ENCODE measurements around the gene PPP1R14D.

PPP1R14D gene

DNA sequence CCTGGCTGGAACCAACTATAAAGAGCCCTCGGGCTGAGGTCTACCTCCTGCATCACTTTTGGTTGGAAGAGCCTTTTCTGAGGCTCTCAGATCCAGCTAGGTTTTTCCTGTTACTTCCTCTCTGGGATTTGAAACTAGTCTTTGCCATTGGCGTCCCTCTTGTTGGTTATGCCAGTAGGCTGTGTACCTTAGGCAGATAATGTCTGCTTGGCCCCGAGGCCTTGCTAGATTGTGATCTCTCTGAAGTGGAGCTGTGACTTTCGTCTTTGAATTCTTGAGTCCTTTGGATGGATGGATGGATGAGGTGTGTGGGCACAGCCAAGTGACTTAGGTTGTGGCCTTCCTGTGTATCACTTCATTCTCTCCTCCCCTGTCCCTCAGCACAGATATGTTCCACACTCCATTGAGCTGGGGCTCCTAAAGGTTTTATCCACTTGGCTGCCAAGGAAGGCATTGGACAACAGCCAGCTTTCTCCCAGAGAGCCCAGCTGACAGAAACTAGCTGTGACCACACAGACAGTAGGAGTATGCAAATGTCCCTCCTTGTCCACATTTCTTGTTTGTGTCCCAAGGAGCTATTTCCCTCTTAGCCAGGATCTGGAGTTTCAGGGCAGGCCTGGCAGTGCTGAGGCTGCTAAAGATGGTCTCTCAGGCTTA lies 13.3 kb downstream of the PPP1R14D start:
- no peak for DNase-seq

DNA sequence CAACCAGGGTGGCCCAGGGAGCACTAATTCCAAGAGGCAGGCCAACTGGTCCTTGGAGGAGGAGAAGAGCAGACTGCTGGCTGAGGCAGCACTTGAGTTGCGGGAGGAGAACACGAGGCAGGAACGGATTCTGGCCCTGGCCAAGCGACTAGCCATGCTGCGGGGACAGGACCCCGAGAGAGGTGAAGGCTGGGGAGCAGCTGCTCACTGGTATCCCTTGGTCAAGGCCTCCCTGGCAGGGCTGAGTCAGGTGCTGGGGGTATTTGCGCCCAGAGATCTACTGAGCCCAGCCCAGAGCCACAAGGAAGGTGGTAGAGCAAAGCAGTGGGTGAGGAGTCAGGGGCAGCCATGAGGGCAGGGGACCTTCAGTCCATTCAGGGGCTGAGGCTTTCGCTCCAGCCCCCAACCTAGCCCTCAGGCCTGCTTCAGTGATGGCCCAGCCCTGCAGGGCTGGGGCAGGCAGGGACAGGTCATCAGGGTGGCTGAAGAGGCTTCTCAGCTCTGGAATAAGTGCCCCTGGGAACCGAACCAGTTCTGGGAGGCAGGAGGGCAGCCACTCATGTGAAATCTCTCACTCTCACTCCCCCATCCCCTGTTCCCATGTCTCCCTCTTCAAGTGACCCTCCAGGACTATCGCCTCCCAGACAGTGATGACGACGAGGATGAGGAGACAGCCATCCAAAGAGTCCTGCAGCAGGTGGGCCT lies 15.6 kb downstream of the PPP1R14D start:
- DNase-seq: no peak

DNA sequence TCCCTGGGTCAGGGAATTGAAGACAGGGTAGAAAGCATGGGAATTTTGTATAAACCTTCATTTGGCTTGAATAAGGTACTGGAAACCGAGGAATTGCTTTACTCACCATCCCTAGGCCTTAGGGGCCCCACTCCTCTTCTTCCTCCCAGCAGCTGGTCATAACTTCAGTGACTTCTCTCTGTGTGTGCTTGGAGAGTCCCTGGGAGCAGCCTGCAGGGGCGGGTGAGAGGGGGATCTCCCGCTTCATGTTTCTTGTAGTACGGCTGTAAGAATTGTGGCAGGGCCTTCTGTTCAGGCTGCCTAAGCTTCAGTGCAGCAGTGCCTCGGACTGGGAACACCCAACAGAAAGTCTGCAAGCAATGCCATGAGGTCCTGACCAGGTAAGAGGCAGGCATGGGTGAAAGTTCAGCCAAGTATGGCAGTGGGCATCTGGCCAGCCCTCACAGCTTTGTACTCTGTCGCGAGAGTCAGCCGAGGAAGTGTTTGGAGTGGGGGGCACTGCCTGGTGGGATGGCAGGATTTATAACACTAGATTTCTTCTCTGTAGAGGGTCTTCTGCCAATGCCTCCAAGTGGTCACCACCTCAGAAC lies 19.6 kb downstream of the PPP1R14D start:
- no peak for DNase-seq

DNA sequence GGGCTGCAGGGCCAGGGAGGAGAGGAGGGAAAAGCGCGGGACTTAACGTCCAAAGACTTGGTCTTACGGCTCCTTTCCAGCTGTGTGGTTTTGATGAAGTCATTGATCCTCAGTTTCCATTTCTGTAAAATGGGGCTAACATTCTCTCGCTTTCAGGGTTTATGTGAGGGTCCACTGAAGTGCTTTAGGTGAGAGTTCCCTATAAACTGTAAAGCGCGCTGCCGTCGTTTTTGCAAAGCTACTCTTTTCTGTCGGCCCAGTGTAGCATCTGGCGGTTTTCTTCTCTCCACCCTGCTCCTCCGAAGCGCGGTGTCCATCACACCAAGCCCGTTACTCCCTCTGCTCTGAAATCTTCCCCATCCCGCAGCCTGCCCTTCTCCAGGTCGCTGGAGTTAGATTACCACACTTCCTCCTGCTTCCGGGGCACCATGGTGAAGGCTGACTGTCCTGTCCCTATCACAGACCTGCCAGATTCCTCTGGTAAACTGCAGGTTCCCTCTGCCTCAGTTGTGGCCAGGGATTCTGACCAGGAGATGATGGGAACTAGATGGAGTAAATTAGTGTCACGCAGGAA lies 20.5 kb downstream of the PPP1R14D start:
- DNase-seq: no peak

DNA sequence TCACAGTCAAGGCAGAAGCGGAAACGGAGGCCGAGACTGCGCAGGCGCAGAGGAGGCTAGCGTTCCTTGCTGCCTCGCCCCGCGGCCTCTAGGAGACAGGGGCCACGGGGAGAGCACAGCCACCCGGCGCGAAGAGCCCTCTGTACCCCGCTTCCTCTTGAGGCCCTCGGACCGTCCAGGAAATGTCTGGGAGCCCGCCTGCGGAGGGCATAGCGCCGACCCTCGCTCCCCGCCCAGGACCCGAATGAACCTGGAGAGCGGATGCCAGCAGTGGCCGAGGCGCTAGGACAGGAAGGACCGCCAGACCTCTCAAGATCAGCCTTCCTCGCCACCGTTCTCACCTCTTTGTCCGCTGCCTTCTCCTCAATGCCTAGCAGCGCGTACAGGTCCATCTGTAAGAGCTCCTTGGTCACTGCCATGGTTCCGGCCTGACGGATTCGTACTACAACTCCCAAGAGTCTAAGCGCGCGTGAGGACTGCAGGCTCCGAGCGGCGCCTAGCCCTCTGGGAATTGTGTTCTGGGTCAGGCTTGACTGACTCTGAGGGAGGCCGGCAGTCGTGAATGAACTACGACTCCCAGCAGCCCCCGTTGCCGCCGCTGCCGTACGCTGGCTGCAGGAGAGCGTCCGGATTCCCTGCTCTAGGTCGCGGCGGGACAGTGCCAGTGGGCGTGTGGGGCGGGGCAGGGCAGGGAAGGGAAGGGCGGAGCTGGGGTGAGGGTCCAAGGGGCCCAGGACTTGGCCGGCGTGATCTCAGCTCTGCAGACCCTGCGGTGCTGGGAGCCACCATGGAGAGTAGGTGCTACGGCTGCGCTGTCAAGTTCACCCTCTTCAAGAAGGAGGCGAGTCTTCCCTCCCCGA lies 21.2 kb downstream of the PPP1R14D start, which contains the start of the genes DNAJC17 and ZFYVE19:
Gene DNAJC17 (minus strand): TSS at position 446 of the 860 bp plus-strand sequence. CDS start 27 bp downstream, at position 419.
Gene ZFYVE19 (plus strand): TSS at position 62 of the 860 bp plus-strand sequence. CDS start 501 bp downstream, at position 563.
- peak; percentile 98 for DNase-seq

DNA sequence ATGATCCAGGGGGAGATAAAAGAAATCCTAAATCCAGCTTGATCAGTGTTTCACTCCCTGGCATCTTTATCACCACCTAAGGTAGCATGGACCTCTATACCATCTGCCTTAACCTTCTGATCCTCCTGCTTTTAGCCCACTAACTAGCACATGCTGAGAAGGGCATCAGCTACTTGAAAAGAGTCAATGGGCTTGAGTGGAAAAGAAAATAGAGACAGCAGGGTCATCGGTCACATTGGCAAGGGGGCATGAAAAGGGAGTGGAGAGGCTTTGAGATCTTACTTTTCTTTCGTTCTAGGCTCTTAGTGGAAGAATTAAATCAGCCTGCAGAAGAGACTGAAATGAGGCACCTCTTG lies 21.9 kb downstream of the PPP1R14D start:
- DNase-seq: no peak

DNA sequence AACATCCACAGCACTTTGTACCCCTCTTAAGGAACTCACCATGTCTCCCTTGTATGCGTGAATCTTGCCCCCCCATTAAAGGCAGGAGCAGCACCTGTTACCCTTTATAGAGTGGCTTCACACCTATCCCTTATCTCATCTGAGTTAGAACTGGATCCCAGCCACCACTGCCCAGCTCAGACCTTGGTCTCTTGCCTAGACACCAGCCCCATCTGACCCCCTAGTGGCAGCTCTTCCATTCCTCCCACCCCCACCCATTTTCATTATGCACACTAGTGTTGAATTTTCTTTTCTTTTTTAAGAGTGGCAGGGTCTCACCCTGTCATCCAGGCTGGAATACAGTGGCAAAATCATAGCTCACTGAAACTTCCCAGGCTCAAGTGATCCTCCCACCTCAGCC lies 24.8 kb downstream of the PPP1R14D start:
- DNase-seq: no peak

DNA sequence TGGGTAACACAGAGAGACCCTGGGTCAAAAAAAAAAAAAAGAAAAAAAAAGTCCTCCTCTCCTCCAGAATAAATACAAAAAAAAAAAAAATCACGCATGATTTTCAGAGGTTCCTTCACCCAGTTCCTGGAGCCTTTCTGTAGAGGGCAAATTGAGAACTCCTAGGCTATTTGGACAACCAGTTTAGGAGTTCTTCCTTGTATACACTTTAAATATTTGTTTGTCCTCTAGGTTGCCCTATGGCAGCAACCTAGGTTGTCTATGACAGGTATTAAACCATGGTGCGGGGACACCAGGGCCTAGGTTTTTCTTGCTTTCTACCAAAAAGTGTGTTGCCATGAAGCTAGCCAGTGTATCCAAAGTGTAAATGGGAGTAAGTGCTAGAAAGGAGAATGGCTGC lies 25.4 kb downstream of the PPP1R14D start:
- no peak for DNase-seq

DNA sequence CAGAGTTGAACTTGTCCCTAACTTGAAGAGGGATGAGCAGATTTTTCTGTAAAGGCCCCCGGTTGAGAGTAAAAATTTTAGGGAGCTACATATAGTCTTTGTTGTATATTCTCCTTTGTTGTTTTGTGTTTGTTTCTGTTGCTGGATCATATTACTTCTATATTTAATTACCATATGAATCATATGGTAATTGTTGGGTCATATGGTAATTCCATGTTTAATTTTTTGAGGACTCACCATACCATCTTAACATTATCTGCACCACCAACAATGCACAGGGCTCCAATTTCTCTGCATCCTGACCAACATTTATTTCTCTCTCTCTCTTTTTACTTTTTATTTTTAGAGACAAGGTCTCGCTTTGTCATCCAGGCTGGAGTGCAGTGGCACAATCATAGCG lies 29.0 kb downstream of the PPP1R14D start:
- no peak for DNase-seq

DNA sequence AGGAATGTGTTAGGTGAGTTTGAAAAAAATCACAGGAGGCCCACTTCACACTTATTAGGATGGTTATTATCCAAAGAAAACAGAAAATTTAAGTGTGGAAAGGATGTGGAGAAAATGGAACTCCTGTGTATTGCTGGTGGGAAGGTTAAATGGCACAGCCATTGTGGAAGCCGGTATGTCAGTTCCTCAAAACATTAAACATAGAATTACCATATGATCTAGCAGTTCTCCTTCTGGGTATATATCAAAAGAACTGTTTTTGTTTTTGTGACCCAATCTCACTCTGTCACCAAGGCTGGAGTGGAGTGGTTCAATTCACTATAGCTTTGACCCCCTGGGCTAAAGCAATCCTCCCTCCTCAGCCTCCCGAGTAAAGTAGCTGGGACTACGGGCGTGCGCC lies 32.0 kb downstream of the PPP1R14D start:
- no peak for DNase-seq

DNA sequence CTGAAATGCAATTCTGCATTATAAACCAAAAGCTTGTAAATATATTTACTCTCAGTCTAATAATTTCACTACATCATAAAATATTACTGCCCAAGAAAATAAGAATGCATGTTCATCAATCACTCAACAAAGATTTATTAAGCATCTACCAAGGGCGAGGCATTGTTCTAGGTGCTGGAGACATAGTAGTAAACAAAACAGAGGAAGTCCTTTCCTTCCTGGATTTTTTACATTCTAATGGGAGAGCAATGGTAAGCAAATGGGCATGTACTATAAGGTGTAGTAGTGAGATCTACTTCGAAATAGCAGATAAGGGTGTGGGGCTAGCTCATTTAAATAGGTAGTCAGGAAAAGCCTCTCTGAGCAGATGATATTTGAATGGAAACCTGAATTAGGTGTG lies 32.5 kb downstream of the PPP1R14D start:
- no peak for DNase-seq

DNA sequence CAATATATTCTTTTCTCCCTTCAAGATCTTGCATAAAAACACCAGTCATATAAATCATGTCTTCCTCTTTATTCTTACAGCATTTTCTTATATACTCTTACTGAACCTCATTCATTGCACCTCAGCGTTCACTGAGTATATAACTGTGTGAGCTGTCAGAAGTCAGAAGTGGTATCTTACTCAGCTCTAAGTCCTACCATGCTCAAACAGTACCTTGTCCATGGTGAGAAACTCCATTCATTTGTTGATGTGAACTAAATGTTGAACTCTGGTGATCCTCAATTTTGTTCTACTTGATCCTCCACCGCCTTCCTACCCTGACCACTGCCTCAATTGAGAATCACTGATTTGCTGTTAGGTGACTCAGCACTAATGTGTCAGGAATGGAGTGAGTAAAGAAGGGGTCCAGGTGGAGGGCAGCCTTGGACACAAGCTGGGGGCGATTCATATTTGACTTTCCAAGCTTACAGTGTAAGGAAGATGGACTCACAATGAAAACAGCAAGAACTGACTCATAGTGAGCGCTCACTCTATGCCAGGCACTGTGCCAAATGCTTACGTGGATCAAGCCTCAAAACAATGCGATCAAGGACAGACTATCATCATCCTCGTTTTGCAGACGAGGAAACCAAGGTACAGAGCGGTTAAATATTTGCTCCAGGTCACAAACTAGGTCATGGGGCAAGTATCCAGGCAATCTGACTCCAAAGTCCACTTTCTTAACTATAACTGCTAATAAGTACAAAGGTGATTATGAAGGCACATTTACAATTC lies 35.1 kb downstream of the PPP1R14D start:
- DNase-seq: no peak

DNA sequence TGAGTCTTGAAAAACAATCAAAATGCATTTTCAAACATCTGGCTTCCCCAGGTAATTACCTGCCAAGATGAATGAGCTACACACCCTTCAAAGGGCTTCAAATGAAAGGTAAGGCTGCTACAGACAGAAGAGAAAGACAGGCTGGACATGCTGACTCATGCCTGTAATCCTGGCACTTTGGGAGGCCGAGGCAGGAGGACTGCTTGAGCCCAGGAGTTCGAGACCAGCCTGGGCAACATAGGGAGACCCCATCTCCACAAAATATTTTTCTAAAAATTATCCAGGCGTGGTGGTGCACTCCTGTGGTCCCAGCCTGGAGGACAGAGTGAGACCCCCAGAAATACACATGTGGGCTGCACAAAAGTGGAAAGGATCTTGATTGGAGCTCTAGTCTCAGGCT lies 36.1 kb downstream of the PPP1R14D start:
- DNase-seq: no peak

DNA sequence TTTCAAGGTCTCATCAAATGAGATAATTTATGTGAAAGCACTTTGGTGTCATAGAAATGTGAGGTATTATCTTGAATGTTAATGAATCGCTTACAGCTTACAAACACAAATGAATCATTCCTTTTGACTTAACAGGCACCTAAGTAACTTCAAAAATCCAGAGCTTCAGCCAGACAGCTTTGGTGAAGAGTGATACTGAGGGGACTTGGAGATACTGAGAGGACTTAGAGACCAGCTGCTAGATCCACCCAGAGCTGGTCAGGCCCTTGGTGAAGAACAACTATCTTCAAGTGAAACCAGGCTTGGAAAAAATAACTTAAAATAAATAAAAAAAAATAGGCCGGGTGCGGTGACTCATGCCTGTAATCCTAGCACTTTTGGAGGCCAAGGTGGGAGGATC lies 37.8 kb downstream of the PPP1R14D start:
- DNase-seq: no peak

DNA sequence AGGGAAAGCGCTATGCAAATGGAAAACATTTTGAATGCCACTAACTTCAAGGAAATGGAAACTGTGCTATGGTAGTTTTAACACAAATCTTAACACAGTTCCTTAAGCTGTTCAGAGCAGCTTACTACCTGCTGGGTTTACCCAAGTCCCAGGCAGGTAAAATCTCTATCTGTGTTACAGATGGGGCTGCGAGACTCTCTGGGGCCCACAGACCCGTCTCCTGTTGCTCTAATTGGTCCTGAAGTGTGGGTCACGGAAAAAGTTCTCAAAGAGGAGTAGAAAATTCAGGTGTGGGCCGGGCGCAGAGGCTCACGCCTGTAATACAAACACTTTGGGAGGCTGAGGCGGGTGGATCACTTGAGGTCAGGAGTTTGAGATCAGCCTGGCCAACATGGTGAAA lies 38.5 kb downstream of the PPP1R14D start:
- no peak for DNase-seq

DNA sequence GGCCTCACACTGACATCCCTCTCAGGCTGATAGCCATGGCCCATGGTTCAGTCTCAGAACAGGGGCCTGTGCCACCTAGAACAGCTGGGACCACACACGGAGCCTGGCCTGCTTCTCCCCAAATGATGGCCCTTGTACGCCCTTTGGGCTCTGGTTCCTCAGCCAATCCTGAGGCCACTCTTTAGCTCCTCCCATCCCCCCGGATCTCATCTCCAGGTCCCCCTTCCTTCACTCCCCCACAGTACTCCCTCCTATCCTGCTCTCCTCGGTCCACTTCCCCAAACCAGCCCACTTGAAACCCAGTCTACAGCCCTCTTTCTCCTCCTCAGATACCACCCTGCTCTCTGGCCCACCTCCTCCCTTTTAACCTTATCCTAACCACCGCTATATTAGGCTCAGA lies 39.4 kb downstream of the PPP1R14D start:
- no peak for DNase-seq

DNA sequence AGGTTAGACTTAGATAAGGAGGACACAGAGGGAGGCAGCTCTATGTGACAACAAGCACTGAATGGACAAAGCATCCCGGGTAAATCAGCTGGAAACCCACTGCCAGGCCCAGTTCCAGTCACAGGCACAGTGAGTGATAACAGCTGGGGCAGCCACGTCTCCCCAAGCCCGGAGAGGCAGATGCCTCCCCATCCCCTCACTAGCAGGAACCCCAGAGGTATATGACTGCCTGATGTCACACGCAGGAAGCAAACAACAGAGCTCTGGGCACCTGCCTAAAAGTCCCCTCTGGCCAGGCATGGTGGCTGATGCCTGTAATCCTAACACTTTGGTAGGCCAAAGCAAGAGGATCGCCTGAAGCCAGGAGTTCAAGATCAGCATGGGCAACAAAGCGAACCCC lies 40.5 kb downstream of the PPP1R14D start:
- DNase-seq: no peak

DNA sequence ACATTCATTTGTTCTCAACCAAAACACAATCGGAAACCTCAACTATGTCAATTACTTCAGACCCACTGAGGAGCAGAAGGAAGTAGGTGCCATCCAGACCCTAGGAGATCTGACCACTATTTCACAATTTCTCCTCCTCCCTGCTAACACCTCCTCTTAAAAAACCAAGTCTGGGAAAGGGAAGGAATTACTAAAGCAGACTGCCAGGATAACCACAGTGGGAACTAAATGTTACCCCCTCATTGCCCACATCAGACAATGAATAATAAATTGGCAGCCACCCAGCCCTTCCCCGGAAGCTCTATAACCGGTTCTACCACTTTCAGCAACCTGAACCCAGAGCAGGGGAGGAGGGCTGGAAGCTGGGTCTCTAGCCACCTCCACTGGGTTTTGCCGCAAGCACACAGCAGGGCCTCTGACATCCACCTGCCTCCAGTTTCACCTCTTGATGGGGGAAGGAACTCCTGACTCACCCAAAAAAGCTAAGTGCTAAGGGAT lies 41.1 kb downstream of the PPP1R14D start:
- peak; percentile 20 for DNase-seq

DNA sequence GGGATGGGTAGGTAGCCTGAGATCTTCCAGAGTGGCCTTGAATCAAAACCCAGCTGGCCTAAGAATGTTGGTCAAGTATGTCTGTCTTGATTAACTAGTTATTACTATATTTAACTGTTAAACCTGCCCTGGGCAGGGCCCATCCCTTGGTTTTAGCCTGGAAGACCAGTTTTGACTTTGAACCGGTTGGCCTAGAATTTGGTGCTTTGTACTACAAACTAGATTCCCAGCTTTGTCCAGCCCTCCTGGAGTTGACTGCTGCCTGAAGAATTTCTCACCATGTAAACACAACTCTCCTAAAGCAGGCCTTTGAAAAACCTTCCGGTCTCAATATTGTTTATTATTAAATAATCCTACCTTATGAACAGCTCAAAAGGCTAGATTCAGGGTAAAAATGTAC lies 42.7 kb downstream of the PPP1R14D start:
- no peak for DNase-seq

DNA sequence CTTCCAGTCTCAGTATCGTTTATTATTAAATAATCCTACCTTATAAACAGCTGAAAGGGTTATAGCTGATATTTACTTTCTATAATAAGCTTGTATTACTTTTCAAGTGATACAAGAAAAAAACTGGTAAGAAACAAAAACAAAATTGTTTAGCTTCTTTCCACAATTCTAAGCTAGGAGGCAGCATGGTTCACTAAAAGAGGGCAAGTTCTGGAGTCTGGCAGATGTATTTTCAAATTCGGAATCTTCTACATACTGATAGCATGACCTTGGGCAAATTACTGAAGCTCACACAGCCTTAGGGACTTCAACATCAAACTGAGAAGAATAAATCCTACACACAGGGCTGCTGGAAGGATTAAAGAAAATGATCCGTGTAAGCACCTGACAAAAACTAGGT lies 43.3 kb downstream of the PPP1R14D start:
- DNase-seq: peak; percentile 10

DNA sequence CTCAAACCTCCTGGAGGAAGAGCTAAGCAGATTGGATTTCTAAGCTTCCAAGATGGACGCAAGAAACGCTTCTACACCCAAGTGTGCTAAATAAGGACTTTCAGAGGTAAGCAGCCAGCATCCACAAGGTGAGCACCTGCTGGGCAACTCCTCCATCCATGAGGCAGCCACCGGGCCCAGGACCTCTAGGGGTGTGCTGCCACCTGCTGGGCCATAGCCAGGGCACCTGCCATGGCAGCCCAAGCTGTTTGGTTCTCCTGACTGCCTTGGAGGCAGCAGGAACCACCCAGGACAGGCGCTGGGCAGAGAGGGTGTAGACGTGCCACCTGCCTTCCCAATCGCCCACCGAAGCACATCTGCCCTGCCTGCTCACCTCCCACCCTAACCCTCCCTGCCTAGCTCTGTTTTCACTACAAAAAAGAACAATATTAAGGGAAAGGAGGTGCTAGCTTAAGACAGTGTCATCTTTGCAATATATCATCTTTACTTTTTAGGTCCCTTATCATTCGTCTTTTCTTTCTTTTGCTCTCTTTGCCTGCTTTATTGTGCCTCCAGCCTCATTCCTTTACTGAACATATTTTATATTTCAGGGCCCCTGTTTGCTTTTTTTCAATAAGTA lies 45.8 kb downstream of the PPP1R14D start:
- peak; percentile 76 for DNase-seq

Measured in OCI-M1 (cell line).